HG02571 (cell line): ENCODE data around the gene CD99L2.
"Not testable (repeated sequence)": the region's sequence is repeated elsewhere in the genome, so short reads cannot be mapped to it uniquely, and the experiment has no call there.

Experiments
- ATAC-seq: cut with Tn5 transposase; IDR thresholded peaks from one replicate; pipeline ENCODE4 v1.9.1; 2021; ENCODE audit warnings: mild to moderate bottlenecking, moderate library complexity; ENCODE audit not compliant: unreplicated experiment

CD99L2 gene

DNA sequence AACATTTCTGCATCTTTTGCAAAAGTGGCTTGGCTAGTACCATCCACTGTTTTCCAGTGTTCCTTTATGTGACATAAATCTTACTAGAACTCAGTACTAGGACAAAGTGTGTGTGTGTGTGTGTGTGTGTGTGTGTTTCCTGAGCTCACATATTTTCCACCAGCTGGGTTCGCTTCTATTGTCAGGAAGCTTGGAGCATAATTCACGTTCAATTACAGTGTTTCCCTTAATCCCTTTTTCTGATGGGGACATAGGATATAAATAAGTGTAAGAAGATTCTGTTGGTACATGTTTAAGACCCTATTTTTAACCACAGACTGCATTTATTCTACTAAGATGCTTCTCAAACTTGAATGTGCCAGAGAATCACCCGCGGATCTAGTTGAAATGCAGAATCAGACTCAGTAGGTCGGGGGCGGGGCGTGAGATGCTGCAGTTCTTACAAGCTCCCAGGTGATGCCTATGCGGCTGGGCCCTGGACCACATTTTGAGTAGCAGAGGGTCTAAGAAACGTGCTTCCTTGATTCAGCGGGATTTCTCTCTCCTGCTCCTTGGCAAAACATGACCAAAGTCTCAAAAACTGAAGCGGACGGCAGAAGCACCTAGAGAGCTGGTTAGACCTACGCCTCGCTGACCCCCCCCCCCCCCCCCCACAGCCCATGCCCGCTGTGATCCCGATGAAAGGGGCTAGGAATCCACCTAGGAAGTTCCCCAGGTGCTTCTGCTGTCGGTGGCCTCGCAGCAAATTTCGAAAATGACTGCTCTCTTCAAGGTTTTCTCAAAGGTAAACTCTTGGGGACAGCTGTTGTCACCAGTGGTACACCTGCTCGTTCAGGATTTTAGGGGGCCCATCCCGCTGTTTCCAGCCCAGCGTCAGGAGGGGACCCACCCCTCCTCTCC, 797 bp downstream of the CD99L2 start:
- ATAC-seq = no peak

GRCh38 chrX:150896632-150897031, 1.8 kb downstream of the CD99L2 start:
- no peak for ATAC-seq

DNA sequence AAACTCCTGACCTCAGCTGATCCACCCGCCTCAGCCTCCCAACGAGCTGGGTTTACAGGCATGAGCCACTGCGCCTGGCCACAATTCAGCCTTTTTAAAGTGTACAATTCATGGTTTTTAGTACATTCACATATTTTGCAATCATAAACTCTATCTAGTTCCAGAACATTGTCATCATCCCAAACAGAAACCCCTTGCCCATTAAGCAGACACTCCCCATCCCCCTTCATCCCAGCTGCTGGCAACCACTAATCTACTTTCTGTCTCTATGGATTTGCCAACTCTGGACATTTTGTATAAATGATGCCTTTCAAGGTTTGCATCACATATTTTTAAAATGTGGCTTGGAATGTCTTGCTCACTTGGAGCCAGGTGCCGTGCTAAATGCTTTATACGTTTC, 4.5 kb downstream of the CD99L2 start:
- ATAC-seq = no peak

- no peak for ATAC-seq
Observed at GRCh38 chrX:150889131-150889530, 9.3 kb downstream of the CD99L2 start.

- no peak for ATAC-seq
Observed at GRCh38 chrX:150887906-150888465, 10.5 kb downstream of the CD99L2 start.

DNA sequence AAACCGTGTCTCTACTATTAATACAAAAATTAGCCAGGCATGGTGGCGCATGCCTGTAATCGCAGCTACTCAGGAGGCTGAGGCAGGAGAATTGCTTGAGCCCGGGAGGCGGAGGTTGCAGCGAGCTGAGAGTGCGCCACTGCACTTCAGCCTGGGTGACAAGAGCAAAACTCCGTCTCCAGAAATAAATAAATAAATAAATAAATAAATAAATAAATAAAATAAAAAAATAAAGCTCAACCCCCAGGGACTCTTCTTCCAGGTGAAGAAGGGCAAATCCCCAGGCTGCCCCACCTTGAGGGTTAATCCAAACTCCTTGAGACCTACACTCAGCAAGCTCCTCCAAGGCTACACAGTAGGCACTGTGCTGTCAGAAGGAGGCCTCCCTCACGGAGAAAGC, 11.2 kb downstream of the CD99L2 start:
- not testable (repeated sequence) for ATAC-seq

- ATAC-seq = no peak
Observed at GRCh38 chrX:150886381-150886780, 12.1 kb downstream of the CD99L2 start.

GRCh38 chrX:150880808-150881165, 17.7 kb downstream of the CD99L2 start:
- ATAC-seq = no peak

DNA sequence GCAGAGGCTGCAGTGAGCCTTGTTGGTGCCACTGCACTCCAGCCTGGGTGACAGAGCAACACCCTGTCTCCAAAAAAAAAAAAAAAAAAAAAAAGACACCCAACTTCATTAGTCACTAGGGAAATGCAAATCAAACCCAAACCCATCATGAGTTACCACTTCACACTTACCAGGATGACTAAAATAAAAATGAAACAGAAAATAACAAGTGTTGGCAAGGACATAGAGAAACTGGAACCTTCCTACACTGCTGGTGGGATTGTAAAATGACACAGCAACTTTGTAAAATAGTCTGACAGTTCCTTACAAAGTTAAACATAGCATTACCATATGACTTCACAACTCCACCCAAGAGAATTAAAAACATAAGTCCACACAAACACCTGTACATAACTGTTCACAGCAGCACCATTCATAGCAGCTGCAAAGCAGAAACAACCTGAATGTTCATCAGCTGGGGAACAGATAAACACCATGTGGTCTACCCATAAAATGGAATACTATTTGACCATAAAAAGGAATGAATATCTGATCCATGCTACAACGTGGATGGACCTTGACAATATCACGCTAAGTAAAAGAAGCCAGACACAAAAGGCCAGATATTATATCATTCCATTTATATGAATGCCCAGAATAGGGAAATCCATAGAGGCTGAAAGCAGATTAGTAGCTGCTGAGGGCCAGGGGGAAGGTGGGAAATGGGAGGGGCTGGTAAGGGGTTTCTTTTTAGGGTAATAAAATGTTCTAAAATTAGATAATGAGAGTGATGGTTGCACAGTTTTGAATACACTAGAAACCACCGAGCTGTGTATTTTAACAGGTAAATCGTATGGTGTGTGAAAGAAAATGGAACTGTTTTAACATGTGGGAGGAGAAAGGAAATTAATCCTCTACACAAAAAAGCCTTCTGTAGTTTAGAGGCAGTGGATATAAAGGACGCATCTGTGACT, 18.3 kb downstream of the CD99L2 start:
- peak; percentile 84 for ATAC-seq

- ATAC-seq = not testable (repeated sequence)
Observed at GRCh38 chrX:150875621-150876020, 22.8 kb downstream of the CD99L2 start.

- ATAC-seq = no peak
Observed at GRCh38 chrX:150874448-150874847, 24.0 kb downstream of the CD99L2 start.

DNA sequence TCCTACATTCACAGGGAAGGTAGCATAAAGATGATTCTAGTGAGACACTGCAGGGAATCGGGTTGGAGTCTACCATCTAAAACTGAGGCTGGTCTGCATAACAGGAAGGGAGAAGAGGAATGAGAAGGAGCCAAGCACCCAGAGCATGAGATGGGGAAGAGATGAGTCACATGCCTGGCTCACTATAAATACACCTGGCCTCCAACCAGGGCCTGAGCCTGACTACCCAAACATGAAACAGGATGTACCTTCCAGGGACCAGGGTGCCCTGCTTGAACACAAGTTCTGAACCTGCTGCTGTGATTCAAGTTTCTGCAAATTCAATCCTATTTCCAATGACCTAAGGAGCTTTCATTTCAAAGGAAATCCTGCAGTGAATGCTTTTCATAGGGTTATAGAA, 24.9 kb downstream of the CD99L2 start:
- no peak for ATAC-seq

GRCh38 chrX:150872773-150873336, 25.6 kb downstream of the CD99L2 start:
- ATAC-seq = no peak

GRCh38 chrX:150871341-150871811, 27.1 kb downstream of the CD99L2 start:
- ATAC-seq = peak; percentile 6

DNA sequence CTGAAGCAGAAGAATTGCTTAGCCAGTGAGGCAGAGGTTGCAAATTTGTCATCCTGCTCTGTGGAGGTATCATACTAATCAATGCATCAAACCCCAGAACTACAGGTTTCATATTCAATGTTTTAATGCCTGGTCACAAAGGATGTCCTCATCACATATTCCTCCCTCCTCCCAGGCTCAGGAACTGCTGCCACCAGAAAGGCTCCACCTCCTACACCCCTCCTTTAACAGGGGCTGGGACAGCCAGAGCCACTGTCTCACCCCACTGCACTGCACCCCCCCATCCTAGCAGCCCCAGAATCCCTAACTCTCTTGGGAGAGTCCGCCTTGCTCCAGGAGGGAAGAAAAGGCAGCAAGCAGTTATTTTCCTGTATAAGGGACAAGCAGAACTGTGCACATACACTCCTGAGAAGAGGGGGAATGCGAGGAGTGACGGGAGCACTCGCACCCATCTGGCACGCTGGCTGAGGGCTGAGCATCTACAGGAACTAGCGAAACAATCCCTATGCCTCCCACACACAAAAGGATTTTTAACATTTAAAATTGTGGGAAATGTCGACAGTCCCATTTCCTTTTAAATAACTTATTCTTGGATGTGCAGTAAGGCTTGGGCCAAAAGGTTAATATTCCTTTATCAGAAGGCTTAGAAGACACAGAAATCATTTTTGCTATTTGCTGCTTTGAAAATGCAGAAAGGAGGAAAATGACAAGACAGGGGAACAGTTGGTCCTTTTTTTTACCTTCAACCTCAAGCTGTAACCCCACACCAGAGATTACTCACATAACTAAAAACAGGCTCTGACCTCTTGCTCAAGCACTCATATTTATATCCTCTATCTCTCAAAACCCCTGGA, 27.8 kb downstream of the CD99L2 start:
- ATAC-seq = peak; percentile 37

DNA sequence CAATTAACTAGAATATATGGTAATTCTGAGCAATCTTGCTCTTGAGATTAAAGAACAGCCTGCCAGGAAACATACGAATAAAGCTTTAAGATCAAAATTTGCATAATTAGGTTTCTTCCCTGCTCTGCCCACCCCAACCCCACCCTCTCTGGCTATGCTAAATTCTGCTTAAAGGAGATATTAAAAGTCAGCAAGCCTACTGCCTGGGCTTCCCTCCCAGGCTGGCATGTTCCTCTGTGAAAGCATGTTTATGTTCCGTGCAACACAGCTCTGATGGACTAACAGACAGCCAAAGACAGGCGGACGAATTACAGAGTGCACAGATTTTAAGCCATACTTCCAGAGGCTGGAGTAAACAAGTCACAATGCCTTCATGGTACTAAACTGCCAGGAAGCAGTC, 28.4 kb downstream of the CD99L2 start:
- ATAC-seq = no peak

DNA sequence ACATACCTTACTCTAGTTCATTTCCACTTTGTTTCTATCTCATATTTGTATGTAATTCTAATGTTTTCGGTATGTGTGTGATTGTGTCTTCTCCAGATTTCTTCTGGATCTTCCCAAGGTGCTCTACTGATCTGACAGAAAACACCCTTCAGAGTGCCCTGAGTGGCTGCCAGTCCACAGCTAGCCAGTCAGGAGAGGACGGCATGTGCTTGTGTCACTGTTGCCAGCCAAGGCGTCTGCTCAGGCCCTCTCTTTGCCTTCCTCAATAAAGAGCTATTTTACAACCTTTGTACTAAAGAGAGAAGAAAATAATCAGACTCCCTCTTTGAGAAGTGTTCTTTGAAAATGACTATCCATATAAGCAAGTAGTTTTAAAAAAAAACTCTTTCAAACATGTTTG, 29.0 kb downstream of the CD99L2 start:
- peak; percentile 57 for ATAC-seq

DNA sequence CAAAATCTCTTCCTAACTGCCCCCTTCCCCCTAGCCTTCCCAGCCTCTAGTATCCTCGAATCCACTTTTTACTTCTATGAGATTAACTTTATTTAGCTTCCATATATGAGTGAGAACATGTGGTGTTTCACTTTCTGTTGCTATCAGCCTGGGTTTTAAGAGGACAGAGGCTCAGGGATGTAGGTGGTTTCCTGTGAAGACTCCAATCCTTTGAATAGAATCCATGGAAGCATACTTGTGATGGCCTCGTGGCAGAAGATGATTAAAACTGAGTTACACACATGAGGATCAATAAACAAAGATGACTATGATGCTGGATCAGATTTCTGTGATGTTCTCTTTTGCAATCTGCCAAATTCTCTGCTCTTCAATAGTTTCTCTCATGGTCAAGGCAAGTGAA, 29.8 kb downstream of the CD99L2 start:
- no peak for ATAC-seq

DNA sequence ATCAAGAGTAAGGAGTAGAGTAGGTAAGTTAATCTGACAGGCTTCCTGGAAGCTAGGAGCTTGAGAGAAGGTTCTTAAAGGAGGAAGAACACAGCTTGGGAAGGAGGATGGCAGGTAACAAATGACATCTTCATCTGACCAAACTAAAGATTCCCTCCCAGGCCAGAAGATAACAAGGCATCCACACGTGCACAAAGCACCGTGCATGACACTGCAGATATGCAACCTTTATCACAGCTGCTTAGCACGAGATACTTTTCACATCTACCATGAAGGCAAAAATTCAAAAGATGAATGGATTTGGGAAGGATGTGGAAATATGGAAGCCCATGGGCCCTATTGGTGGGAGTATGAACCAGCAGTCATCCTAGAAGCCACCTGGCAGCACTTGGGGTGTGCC, 34.3 kb downstream of the CD99L2 start:
- ATAC-seq = no peak

DNA sequence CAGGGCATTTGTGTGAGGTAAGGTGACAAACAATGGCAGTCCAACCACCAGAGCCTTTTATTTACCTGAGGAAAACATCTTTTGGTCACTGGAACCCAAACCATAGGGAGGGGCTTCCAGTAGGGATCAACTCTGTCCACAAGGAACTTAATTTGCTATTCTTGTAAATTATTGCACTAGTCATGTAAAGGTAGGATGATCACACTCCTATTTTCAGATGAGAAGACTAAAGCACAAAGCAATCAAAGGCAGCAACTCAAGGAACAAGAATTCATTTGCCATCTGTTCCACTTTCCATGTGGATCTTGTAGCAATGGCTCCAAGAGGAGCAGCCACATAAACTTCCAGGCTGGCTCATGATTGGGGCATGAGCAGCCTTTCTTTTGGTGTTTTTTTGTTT, 35.3 kb downstream of the CD99L2 start:
- no peak for ATAC-seq
